Effector CD8-positive, alpha-beta T cell (primary cell): ENCODE results near the gene PEX12.
"Not testable (repeated sequence)": the region's sequence is repeated elsewhere in the genome, so short reads cannot be mapped to it uniquely, and the experiment has no call there.

Source experiments
- DNase-seq: peaks from one replicate; lab custom pipeline; 2025; lab: John Stamatoyannopoulos, UW
- total RNA-seq, 4 experiments: gene quantifications; one replicate each; lab custom pipeline; 2026; lab: John Stamatoyannopoulos, UW

PEX12 gene
- total RNA-seq, result 6.1 to 7.1 (median 6.6) reads per million in 4 experiments

GRCh38 chr17:35578197-35578928, at the start of gene PEX12:
Gene PEX12 (minus strand): TSS chr17:35578571. CDS start chr17:35578021, 550 bp downstream.
- DNase-seq, result peak; percentile 78

- DNase-seq, result no peak
Measured at GRCh38 chr17:35627417-35627816, 49.0 kb upstream of the PEX12 start.

- DNase-seq, result no peak
Measured at GRCh38 chr17:35621768-35622167, 43.4 kb upstream of the PEX12 start.

- DNase-seq, result no peak
Measured at GRCh38 chr17:35618628-35619027, 40.3 kb upstream of the PEX12 start.

GRCh38 chr17:35617505-35617904, 39.1 kb upstream of the PEX12 start:
- no peak for DNase-seq

- no peak for DNase-seq
Measured at GRCh38 chr17:35616536-35616935, 38.2 kb upstream of the PEX12 start.

GRCh38 chr17:35614810-35615209, 36.4 kb upstream of the PEX12 start:
- DNase-seq, result no peak

GRCh38 chr17:35612924-35613521, 34.7 kb upstream of the PEX12 start:
- DNase-seq, result no peak

- DNase-seq, result not testable (repeated sequence)
Measured at GRCh38 chr17:35610746-35611145, 32.4 kb upstream of the PEX12 start.

- no peak for DNase-seq
Measured at GRCh38 chr17:35609831-35610230, 31.5 kb upstream of the PEX12 start.

- no peak for DNase-seq
Measured at GRCh38 chr17:35607239-35607847, 29.0 kb upstream of the PEX12 start.

GRCh38 chr17:35605678-35606077, 27.3 kb upstream of the PEX12 start:
- no peak for DNase-seq

GRCh38 chr17:35603674-35604073, 25.3 kb upstream of the PEX12 start:
- no peak for DNase-seq

- DNase-seq, result no peak
Measured at GRCh38 chr17:35597604-35598003, 19.2 kb upstream of the PEX12 start.

GRCh38 chr17:35596530-35597233, 18.3 kb upstream of the PEX12 start:
- DNase-seq, result no peak

- no peak for DNase-seq
Measured at GRCh38 chr17:35596072-35596471, 17.7 kb upstream of the PEX12 start.

GRCh38 chr17:35588196-35588920, 10.0 kb upstream of the PEX12 start:
- DNase-seq, result no peak

GRCh38 chr17:35587074-35587961, 8.9 kb upstream of the PEX12 start, which contains the start of gene AP2B1:
Gene AP2B1 (plus strand): TSS chr17:35587322. CDS start chr17:35594031, 6,709 bp downstream.
- peak; percentile 95 for DNase-seq

GRCh38 chr17:35586569-35587073, 8.2 kb upstream of the PEX12 start:
- DNase-seq, result no peak

- DNase-seq, result no peak
Measured at GRCh38 chr17:35584061-35584460, 5.7 kb upstream of the PEX12 start.
